Heart left ventricle (tissue), 16 donors: ENCODE results near the gene EGR2. TPM values are rescaled to one million over a fixed set of nuclear protein-coding genes. Genes with fewer than 3 reads are reported as not detected.

Experiments
- ATAC-seq, 4 donors: fragments of 200-7000 bp; cut with Tn5 transposase; one replicate each; pipeline ENCODE4 v1.9.1; 2020 to 2022; ENCODE audit warnings: moderate library complexity in 4 of 4, mild to moderate bottlenecking in 3 of 4, moderate number of reproducible peaks in 1 of 4
- DNase-seq, 5 donors: peaks; one replicate each; pipeline ENCODE4 v3.0.0-alpha.2; 2020
- H3K27ac ChIP-seq, 12 donors: fragments of 200-600 bp; sonication (generic) in 4 of 12; one replicate each; pipeline versions ENCODE4 v1.5.0 to v1.8.0; 2016 to 2022; ENCODE audit warnings: mild to moderate bottlenecking in 2 of 12
- H3K27me3 ChIP-seq, 9 donors: fragments of 200-600 bp; sonication (generic) in 2 of 9; one replicate each; pipeline versions ENCODE4 v1.5.1 to v1.8.0; 2016 to 2022; ENCODE audit warnings: mild to moderate bottlenecking in 3 of 9
- H3K36me3 ChIP-seq, 9 donors: fragments of 200-600 bp; sonication (generic) in 2 of 9; one replicate each; pipeline versions ENCODE4 v1.5.0 to v1.8.0; 2018 to 2022; ENCODE audit warnings: mild to moderate bottlenecking in 2 of 9
- H3K4me1 ChIP-seq, 12 donors: fragments of 200-600 bp; sonication (generic) in 4 of 12; one replicate each; pipeline versions ENCODE4 v1.5.0 to v1.8.0; 2016 to 2022; ENCODE audit warnings: mild to moderate bottlenecking in 3 of 12
- H3K4me3 ChIP-seq, 12 donors: fragments of 200-600 bp; sonication (generic) in 4 of 12; one replicate each; pipeline versions ENCODE4 v1.5.0 to v1.8.0; 2017 to 2022; ENCODE audit warnings: mild to moderate bottlenecking in 9 of 12, moderate library complexity in 4 of 12
- H3K9me3 ChIP-seq, 12 donors: fragments of 200-600 bp; sonication (generic) in 4 of 12; one replicate each; pipeline versions ENCODE4 v1.5.0 to v1.8.0; 2016 to 2022; ENCODE audit warnings: mild to moderate bottlenecking in 1 of 12
- POLR2A ChIP-seq, 2 donors: fragments of 450-650 bp; IDR thresholded peaks; one replicate each; pipeline ENCODE4 v1.6.1; 2017; ENCODE audit warnings: antibody characterized with exemption in 2 of 2, mild to moderate bottlenecking in 2 of 2, moderate library complexity in 2 of 2
- WGBS, 4 donors: extraction: QIAGEN DNeasy Blood & Tissue Kit in 2 of 4; methylation state at CpG; one replicate each; pipeline versions ENCODE4 v1.1.5 to v1.1.7; 2013 to 2018; 5-methylcytosine and 5-hydroxymethylcytosine counted together
- intact Hi-C, 10 donors: fragments of 100-400 bp; cut with DNase I; formaldehyde crosslinking; loops; one replicate each; pipeline versions ENCODE4 v1.11.1 to v1.14.2; 2022
- polyA plus RNA-seq, 2 donors: library from polyadenylated mRNA; stranded (reverse); fragments of 200-250 nt; gene quantifications; one replicate each; pipeline ENCODE4 v1.2.3, GENCODE V29; 2013
- total RNA-seq, 9 donors: library from RNA; depleted of rRNA in 2 of 9; stranded (reverse); fragments of >200 nt in 2 of 9; fragmentation: NEBNext Ultra II Directional in 3 of 9; extraction: Animal tissue kit (Norgen Biotek cat#: 25700) in 3 of 9; gene quantifications; one replicate each; pipeline versions ENCODE4 v1.1.0 to v1.2.4, GENCODE V29; 2016 to 2023
- TF ChIP-seq, protein P1 (sequence below), 12 donors: fragments of 200-600 bp; sonication (generic) in 4 of 12; IDR thresholded peaks; one replicate each; pipeline versions ENCODE4 v1.5.0 to v1.8.0; 2018 to 2022; ENCODE audit warnings: antibody characterized with exemption in 12 of 12, mild to moderate bottlenecking in 5 of 12
- donor health status: ischemic (EF 13 %, LVEDD 7.1; RV severe dilation, severe dysfunction).
- donor health status: healthy with polysubstance abuse.
- donor health status: DM: no; HTN: yes; CAD: no.
- donor health status: DM: no; HTN: no; CAD: no.
- donor health status: ischemic (EF 25% LVEDD 6.9; RV normal size, moderate dysfunction).
- donor health status: ischemic (EF 25% LVEDD 5.7; RV mildly dilated, moderate dysfunction).
- donor health status: healthy.
- donor health status: DM: yes; HTN: yes; CAD: no.
- donor health status: ischemic (EF 35%, LVEDD 5.7; RV mildly dilated, moderate dysfunction).
- donor health status: nonischemic (EF 11% LVEDD 7.7; RV severe dilation, severe dysfunction).
- donor health status: DM: yes; HTN: yes; CAD: no.
- donor health status: PGD.
- donor health status: ischemic (EF 29% LVEDD 5.4; RV normal size, mild dysfunction).
- donor health status: nonischemic (EF 23%, LVEDD 6.1; RV moderate dilation, normal function).

Gene EGR2
- total and polyA plus RNA-seq, 11 donors: 0.37 to 8.5 (median 1.8) TPM

DNA sequence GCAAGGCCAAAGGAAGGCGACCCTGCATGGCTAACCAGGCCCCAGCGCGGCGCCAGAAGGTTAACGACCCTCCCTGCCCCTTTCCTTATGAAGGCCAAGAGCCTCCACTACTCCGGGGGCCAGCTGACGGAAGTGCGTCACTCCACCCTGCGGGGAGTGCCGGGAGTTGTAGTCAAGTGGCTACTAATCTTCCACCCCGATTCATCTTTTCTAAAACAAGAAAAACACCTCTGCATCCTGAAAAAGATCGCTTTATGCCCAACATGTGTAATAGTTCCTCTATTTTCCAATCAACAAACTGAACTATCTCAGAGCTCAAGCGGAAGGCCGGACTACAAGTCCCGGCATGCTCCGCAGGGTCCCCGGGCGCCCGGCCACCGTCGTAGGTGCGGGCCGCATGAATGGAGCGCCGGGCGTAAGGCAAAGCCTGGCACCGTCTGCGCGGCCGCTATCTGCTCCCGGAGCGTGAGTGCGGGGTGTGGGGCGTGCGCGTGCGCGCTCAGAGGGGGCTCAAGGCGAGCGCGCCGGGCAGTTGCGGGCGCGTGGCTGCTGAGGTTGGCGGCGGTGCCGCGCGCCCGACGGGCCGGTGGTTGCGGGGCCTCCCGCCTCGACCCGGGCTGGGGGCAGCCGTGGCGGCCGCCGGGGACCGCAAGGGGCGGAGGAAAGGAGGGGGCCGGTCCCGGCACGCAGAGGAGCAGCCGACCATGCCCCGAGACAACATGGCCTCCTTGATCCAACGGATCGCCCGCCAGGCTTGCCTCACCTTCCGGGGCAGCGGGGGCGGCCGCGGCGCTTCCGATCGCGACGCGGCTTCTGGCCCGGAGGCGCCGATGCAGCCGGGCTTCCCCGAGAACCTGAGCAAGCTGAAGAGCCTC lies 11.6 kb downstream of the EGR2 start, which contains the start of gene ADO:
ADO (plus strand) TSS at position 365 of the 875 bp plus-strand sequence; CDS start at position 705, 340 bp downstream.
- H3K9me3 ChIP-seq: no peaks in the 10 kb centered on the region
- DNase-seq (peak; percentile 86 to 93 (median 88)), ATAC-seq (peak; percentile 94 to 97 (median 95))
- peaks cover 0 to 48% (median 30%) of the 10 kb centered on the region in 12 donors for H3K4me1 ChIP-seq
- intact Hi-C loops: loop anchor here in 5 of 10 donors (2.0 to 10.0 kb wide), 3 partner anchors 42 to 170 kb away; no protein-coding TSS in a partner anchor
- H3K27ac ChIP-seq: peak within 1 kb of the TSS; percentile 92 to 99 (median 96)
- no peaks in the 10 kb centered on the region for H3K27me3 ChIP-seq
- WGBS, 4 donors: 0% methylated on average over 27 to 87 of the region's 87 CpGs
- H3K4me3 ChIP-seq: peak within 1 kb of the TSS; percentile 65 to 93 (median 80)
- H3K36me3 ChIP-seq: peaks cover 0 to 24% (median 5%) of the 10 kb centered on the region in 9 donors
- peak in 1 of 2 donors; percentile 47 for TF ChIP-seq POLR2A (IDR thresholded peaks at IDR 0.05)
- TF ChIP-seq, protein P1, sequence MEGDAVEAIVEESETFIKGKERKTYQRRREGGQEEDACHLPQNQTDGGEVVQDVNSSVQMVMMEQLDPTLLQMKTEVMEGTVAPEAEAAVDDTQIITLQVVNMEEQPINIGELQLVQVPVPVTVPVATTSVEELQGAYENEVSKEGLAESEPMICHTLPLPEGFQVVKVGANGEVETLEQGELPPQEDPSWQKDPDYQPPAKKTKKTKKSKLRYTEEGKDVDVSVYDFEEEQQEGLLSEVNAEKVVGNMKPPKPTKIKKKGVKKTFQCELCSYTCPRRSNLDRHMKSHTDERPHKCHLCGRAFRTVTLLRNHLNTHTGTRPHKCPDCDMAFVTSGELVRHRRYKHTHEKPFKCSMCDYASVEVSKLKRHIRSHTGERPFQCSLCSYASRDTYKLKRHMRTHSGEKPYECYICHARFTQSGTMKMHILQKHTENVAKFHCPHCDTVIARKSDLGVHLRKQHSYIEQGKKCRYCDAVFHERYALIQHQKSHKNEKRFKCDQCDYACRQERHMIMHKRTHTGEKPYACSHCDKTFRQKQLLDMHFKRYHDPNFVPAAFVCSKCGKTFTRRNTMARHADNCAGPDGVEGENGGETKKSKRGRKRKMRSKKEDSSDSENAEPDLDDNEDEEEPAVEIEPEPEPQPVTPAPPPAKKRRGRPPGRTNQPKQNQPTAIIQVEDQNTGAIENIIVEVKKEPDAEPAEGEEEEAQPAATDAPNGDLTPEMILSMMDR (IDR thresholded peaks at IDR 0.05): no peak

- Histone ChIP-seq H3K27me3 (no peaks in the 10 kb centered on the region), H3K9me3 (no peaks in the 10 kb centered on the region), H3K4me3 (peak overlapping the region; percentile 65 to 93 (median 80)), H3K4me1 (peaks cover 0 to 44% (median 29%) of the 10 kb centered on the region in 12 donors), H3K27ac (peak overlapping the region; percentile 92 to 99 (median 96)), H3K36me3 (peaks cover 0 to 17% (median 2%) of the 10 kb centered on the region in 9 donors)
- TF ChIP-seq, protein P1 (IDR thresholded peaks at IDR 0.05): no peak
- no peak for TF ChIP-seq POLR2A (IDR thresholded peaks at IDR 0.05)
- no peak for DNase-seq
- ATAC-seq: peak in 3 of 4 donors; percentile 16 to 64 (median 35)
- 30 to 39% (median 33%) methylated on average over 8 to 11 of the region's 11 CpGs for WGBS, 4 donors
- intact Hi-C loops: loop anchor here in 4 of 10 donors (2.0 to 10.0 kb wide), 3 partner anchors 42 to 169 kb away; no protein-coding TSS in a partner anchor
Observed at GRCh38 chr10:62803724-62804355, 12.3 kb downstream of the EGR2 start.

GRCh38 chr10:62801871-62802270 lies 14.3 kb downstream of the EGR2 start:
- ATAC-seq: no peak
- Histone ChIP-seq H3K27ac (no peak overlapping the region), H3K36me3 (no peaks in the 10 kb centered on the region), H3K4me1 (peaks cover 0 to 25% (median 15%) of the 10 kb centered on the region in 12 donors), H3K9me3 (no peaks in the 10 kb centered on the region), H3K4me3 (no peak overlapping the region), H3K27me3 (peaks cover 0 to 3% (median 0%) of the 10 kb centered on the region in 9 donors)
- intact Hi-C loops: loop anchor here in 2 of 10 donors (5.0 to 10.0 kb wide), 2 partner anchors 40 to 167 kb away; no protein-coding TSS in a partner anchor
- no peak for TF ChIP-seq POLR2A (IDR thresholded peaks at IDR 0.05)
- TF ChIP-seq, protein P1 (IDR thresholded peaks at IDR 0.05): no peak
- 80 to 94% (median 91%) methylated on average over 3 of the region's 3 CpGs for WGBS, 4 donors
- no peak for DNase-seq
